Pancreas (tissue), 10 donors: ENCODE results near the gene RTN4R. TPM values are rescaled to one million over a fixed set of nuclear protein-coding genes. Genes with fewer than 3 reads are reported as not detected.
A peak's percentile ranks its signal among the peaks of the same experiment; 100 is the strongest.

Source experiments
- ATAC-seq, 4 donors: fragments of 200-7000 bp; cut with Tn5 transposase; one replicate each; pipeline versions ENCODE4 v1.8.0 to v1.9.1; 2020; ENCODE audit warnings: mild to moderate bottlenecking in 4 of 4, moderate library complexity in 4 of 4
- DNase-seq, 6 donors: peaks; one replicate each; pipeline ENCODE4 v3.0.0-alpha.2; 2020
- FAIRE-seq: peaks from 2 replicates; lab custom pipeline; 2012; peaks lifted over from hg19 to GRCh38; lab: Jason Lieb, UNC
- H3K27ac ChIP-seq, 4 donors: fragments of 200-600 bp; sonication (generic); 1 replicate in 3 of 4; 2 replicates in 1 of 4; pipeline versions ENCODE4 v1.5.0 to v1.8.0; 2020
- H3K27me3 ChIP-seq, 4 donors: fragments of 200-600 bp; one replicate each; pipeline ENCODE4 v1.8.0; 2021
- H3K36me3 ChIP-seq, 3 donors: fragments of 200-600 bp; sonication (generic) in 1 of 3; one replicate each; pipeline versions ENCODE4 v1.5.0 to v1.8.0; 2020 to 2021
- H3K4me1 ChIP-seq, 3 donors: fragments of 200-600 bp; one replicate each; pipeline ENCODE4 v1.8.0; 2021
- H3K4me3 ChIP-seq, 4 donors: fragments of 200-600 bp; sonication (generic) in 2 of 4; one replicate each; pipeline versions ENCODE4 v1.5.0 to v1.8.0; 2020 to 2021
- H3K9me3 ChIP-seq, 4 donors: fragments of 200-600 bp; one replicate each; pipeline ENCODE4 v1.8.0; 2021
- CTCF ChIP-seq, 4 donors: fragments of 200-600 bp; sonication (generic) in 3 of 4; IDR thresholded peaks; one replicate each; pipeline versions ENCODE4 v1.5.0 to v1.8.0; 2021; ENCODE audit warnings: antibody characterized with exemption in 4 of 4
- WGBS, 2 donors: extraction: QIAGEN DNeasy Blood & Tissue Kit; methylation state at CpG; one replicate each; pipeline ENCODE4 v1.1.7; 2013; 5-methylcytosine and 5-hydroxymethylcytosine counted together
- intact Hi-C, 3 donors: fragments of 100-400 bp; cut with DNase I; formaldehyde crosslinking; loops; one replicate each; pipeline versions ENCODE4 v1.11.1 to v1.14.2; 2022
- polyA plus RNA-seq, 2 donors: library from polyadenylated mRNA; stranded (reverse); fragments of 200-250 nt; gene quantifications; one replicate each; pipeline ENCODE4 v1.2.3, GENCODE V29; 2013
- total RNA-seq, 6 donors: library from RNA; stranded (reverse); fragmentation: NEBNext Ultra II Directional in 4 of 6; extraction: Animal tissue kit (Norgen Biotek cat#: 25700) in 4 of 6; gene quantifications; one replicate each; pipeline versions ENCODE4 v1.2.1 to v1.2.4, GENCODE V29; 2021 to 2023
- donor health status: healthy with polysubstance abuse.
- donor health status: DM: no; HTN: no; CAD: no; lungs with moderate emphysema.
- donor health status: DM: no; HTN: no; CAD: no.
- donor health status: control.
- donor health status: control.
- donor health status: Bipolar disorder and iron deficiency.
- donor health status: DM: yes; HTN: yes; CAD: no.
- donor health status: DM: no; HTN: no; CAD: no.
- donor health status: DM: no; HTN: no; CAD: no.
- donor health status: DM: yes; HTN: yes; CAD: no.

Gene RTN4R
- total and polyA plus RNA-seq, 8 donors = 0.88 to 7.4 (median 1.7) TPM

- peak in 3 of 4 donors; percentile 37 to 69 (median 54) for ATAC-seq
Measured at GRCh38 chr22:20206709-20207215, 61.4 kb downstream of the RTN4R start.

GRCh38 chr22:20205964-20206708, 62.0 kb downstream of the RTN4R start:
- peak; percentile 75 to 86 (median 81) for ATAC-seq
- Histone ChIP-seq H3K27me3 (no peaks in the 10 kb centered on the region), H3K4me1 (peaks cover 12 to 18% (median 13%) of the 10 kb centered on the region in 3 donors), H3K27ac (peak overlapping the region; percentile 24 to 68 (median 42)), H3K36me3 (no peaks in the 10 kb centered on the region), H3K9me3 (no peaks in the 10 kb centered on the region), H3K4me3 (peak overlapping the region; percentile 29 to 56 (median 42))
- peak in 4 of 6 donors; percentile 60 to 69 (median 64) for DNase-seq
- WGBS, 2 donors = 39 to 40% methylated on average over 12 of the region's 12 CpGs
- intact Hi-C loops = no loop called here
- no peak for TF ChIP-seq CTCF (IDR thresholded peaks at IDR 0.05)
- no peak for FAIRE-seq

More at GRCh38 chr22:20206709-20207215, 61.4 kb downstream of the RTN4R start:
- Histone ChIP-seq H3K27me3 (no peaks in the 10 kb centered on the region), H3K36me3 (no peaks in the 10 kb centered on the region), H3K4me3 (peak overlapping the region; percentile 29 to 56 (median 42)), H3K9me3 (no peaks in the 10 kb centered on the region), H3K27ac (peak overlapping the region in 3 of 4 donors; percentile 24 to 68 (median 38)), H3K4me1 (peaks cover 12 to 22% (median 16%) of the 10 kb centered on the region in 3 donors)
- intact Hi-C loops = no loop called here
- TF ChIP-seq CTCF (IDR thresholded peaks at IDR 0.05) = no peak
- no peak for FAIRE-seq
- DNase-seq = peak in 2 of 6 donors; percentile 37 to 55
- WGBS, 2 donors = 35 to 41% methylated on average over 8 to 9 of the region's 9 CpGs

- whole genome bisulfite sequencing, 2 donors = 86 to 89% methylated on average over 13 to 15 of the region's 15 CpGs
- ATAC-seq = no peak
Measured at GRCh38 chr22:20205464-20205963, 62.6 kb downstream of the RTN4R start.

GRCh38 chr22:20204806-20205205, 63.3 kb downstream of the RTN4R start:
- intact Hi-C loops = no loop called here
- no peak for FAIRE-seq

More at GRCh38 chr22:20205464-20205963, 62.6 kb downstream of the RTN4R start:
- no peak for TF ChIP-seq CTCF (IDR thresholded peaks at IDR 0.05)
- H3K27ac ChIP-seq = peak overlapping the region in 1 of 4 donors; percentile 68
- peaks cover 12 to 18% (median 13%) of the 10 kb centered on the region in 3 donors for H3K4me1 ChIP-seq
- FAIRE-seq = no peak
- H3K27me3 ChIP-seq = no peaks in the 10 kb centered on the region
- no peaks in the 10 kb centered on the region for H3K9me3 ChIP-seq
- intact Hi-C loops = no loop called here
- H3K36me3 ChIP-seq = no peaks in the 10 kb centered on the region
- DNase-seq = no peak
- no peak overlapping the region for H3K4me3 ChIP-seq

More at GRCh38 chr22:20204806-20205205, 63.3 kb downstream of the RTN4R start:
- H3K27me3 ChIP-seq = no peaks in the 10 kb centered on the region
- H3K36me3 ChIP-seq = no peaks in the 10 kb centered on the region
- 62% methylated on average over 16 of the region's 16 CpGs for WGBS, 2 donors
- ATAC-seq (no peak), DNase-seq (no peak)
- TF ChIP-seq CTCF (IDR thresholded peaks at IDR 0.05) = no peak
- H3K4me1 ChIP-seq = peaks cover 12 to 18% (median 13%) of the 10 kb centered on the region in 3 donors
- no peak overlapping the region for H3K27ac ChIP-seq
- H3K9me3 ChIP-seq = no peaks in the 10 kb centered on the region
- H3K4me3 ChIP-seq = no peak overlapping the region
